ENCODE results near the gene OR10G3. TPM values are rescaled to one million over a fixed set of nuclear protein-coding genes. Genes with fewer than 3 reads are reported as not detected.
"Not testable (repeated sequence)": the region's sequence is repeated elsewhere in the genome, so short reads cannot be mapped to it uniquely, and the experiment has no call there.

OR10G3 gene
- not detected for polyA plus RNA-seq (2013, experiment 1 of 2)
- not detected for polyA plus RNA-seq (2013, experiment 2 of 2)

DNA sequence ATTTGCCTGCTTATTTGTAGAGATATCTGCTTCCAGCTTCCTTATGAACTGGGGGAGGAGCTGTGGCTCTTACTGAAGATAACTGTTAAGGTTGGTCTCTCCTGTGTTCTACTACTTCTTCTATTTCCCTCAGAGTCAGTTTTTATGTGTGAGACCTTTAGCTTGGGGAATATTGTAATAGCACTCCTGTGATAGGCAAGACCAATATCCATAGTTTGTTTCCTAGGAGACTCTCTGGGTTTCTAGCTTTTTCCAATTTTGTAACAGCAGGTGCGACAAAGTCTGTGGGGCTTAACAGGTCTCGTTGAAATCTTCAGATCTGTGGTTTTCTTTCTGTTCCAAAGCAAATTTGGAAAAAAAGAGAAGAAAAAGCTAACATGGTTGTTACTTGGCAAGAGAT lies at the start of gene OR10G3:
Gene OR10G3 (minus strand): TSS at position 101 of the 400 bp plus-strand sequence. CDS start 9,332 bp downstream, outside the sequence.
- WGBS: 86% methylated on average over 2 of the region's 2 CpGs
- H3K4me3 ChIP-seq (ENCODE audit: low read length): no peak within 1 kb of the TSS
- H3K27ac ChIP-seq (ENCODE audit: low read depth, low read length): no peak within 1 kb of the TSS

GRCh38 chr14:21626491-21627230 lies 46.8 kb upstream of the OR10G3 start:
- Histone ChIP-seq H3K4me1 (ENCODE audit: insufficient read depth, low read length) (no peaks in the 10 kb centered on the region), H3K36me3 (ENCODE audit: insufficient read depth, low read length) (no peaks in the 10 kb centered on the region), H3K9ac (ENCODE audit: low read depth, low read length) (no peak overlapping the region), H3K27me3 (ENCODE audit: insufficient read depth, low read length) (no peaks in the 10 kb centered on the region), H3K27ac (ENCODE audit: low read depth, low read length) (no peak overlapping the region), H3K9me3 (ENCODE audit: insufficient read depth, low read depth, low read length) (no peaks in the 10 kb centered on the region), H3K4me3 (ENCODE audit: low read length) (no peak overlapping the region)
- WGBS: 71% methylated on average over 3 of the region's 3 CpGs

More for the DNA sequence above, at the start of gene OR10G3:
- Histone ChIP-seq H3K9ac (ENCODE audit: low read depth, low read length) (no peak within 1 kb of the TSS), H3K9me3 (ENCODE audit: insufficient read depth, low read depth, low read length) (no peaks in the 10 kb centered on the region), H3K27me3 (ENCODE audit: insufficient read depth, low read length) (no peaks in the 10 kb centered on the region), H3K36me3 (ENCODE audit: insufficient read depth, low read length) (no peaks in the 10 kb centered on the region), H3K4me1 (ENCODE audit: insufficient read depth, low read length) (no peaks in the 10 kb centered on the region)

DNA sequence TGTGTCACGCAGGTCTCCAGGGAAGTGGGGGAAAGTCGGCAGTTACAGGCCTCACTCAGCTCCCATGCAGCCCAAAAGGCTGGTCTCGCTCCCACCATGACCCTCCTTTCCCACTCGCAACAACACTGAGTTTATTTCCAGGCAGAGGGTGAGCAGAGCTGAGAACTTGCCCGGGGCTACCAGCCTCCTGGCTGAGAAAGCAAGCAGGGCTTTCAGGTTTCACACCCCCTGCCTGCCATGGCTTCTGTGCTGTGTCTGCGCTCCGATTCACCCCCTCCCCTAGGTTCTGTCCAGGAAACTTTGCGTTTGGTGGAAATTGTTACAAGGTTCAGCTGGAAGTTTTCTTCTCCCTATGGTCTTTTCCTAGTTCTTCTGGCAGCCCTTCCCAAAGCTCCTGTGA lies 37.7 kb upstream of the OR10G3 start:
- Histone ChIP-seq H3K9me3 (ENCODE audit: insufficient read depth, low read depth, low read length) (no peaks in the 10 kb centered on the region), H3K9ac (ENCODE audit: low read depth, low read length) (no peak overlapping the region), H3K27ac (ENCODE audit: low read depth, low read length) (no peak overlapping the region), H3K4me3 (ENCODE audit: low read length) (no peak overlapping the region), H3K27me3 (ENCODE audit: insufficient read depth, low read length) (no peaks in the 10 kb centered on the region), H3K36me3 (ENCODE audit: insufficient read depth, low read length) (no peaks in the 10 kb centered on the region), H3K4me1 (ENCODE audit: insufficient read depth, low read length) (peaks cover 5% of the 10 kb centered on the region; the same call in 1 of the 2 replicates)
- 82% methylated on average over 8 of the region's 8 CpGs for WGBS

- peaks cover 5% of the 10 kb centered on the region; the same call in 1 of the 2 replicates for H3K4me1 ChIP-seq (ENCODE audit: insufficient read depth, low read length)
- no peaks in the 10 kb centered on the region for H3K9me3 ChIP-seq (ENCODE audit: insufficient read depth, low read depth, low read length)
- H3K27ac ChIP-seq (ENCODE audit: low read depth, low read length): no peak overlapping the region
- no peaks in the 10 kb centered on the region for H3K36me3 ChIP-seq (ENCODE audit: insufficient read depth, low read length)
- no peak overlapping the region for H3K4me3 ChIP-seq (ENCODE audit: low read length)
- no peak overlapping the region for H3K9ac ChIP-seq (ENCODE audit: low read depth, low read length)
- H3K27me3 ChIP-seq (ENCODE audit: insufficient read depth, low read length): no peaks in the 10 kb centered on the region
- WGBS: 76% methylated on average over 1 of the region's 1 CpG
Observed at GRCh38 chr14:21614240-21614639, 34.4 kb upstream of the OR10G3 start.

DNA sequence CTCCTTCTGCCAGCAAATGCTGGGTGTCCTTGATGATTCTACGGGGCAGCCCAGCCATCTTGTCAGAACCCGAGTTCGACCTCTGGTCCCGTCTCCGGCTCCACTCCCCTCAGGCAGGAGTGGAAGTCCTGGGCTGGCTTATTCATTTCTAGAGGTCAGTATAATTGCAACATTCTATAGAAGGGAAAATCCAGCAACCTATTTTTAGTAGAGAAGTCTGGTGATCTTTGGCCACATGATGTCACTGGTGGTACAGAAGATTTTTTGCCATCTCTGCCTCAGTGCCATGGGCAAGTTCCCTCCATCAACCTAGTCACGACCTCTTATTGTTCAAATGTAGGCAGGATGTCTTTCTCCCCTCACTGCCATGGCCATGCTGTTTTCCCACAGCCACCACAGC lies 32.4 kb upstream of the OR10G3 start:
- WGBS: 87% methylated on average over 6 of the region's 6 CpGs
- Histone ChIP-seq H3K27ac (ENCODE audit: low read depth, low read length) (no peak overlapping the region), H3K4me1 (ENCODE audit: insufficient read depth, low read length) (peaks cover 5% of the 10 kb centered on the region; the same call in 1 of the 2 replicates), H3K9ac (ENCODE audit: low read depth, low read length) (no peak overlapping the region), H3K4me3 (ENCODE audit: low read length) (no peak overlapping the region), H3K9me3 (ENCODE audit: insufficient read depth, low read depth, low read length) (no peaks in the 10 kb centered on the region), H3K27me3 (ENCODE audit: insufficient read depth, low read length) (no peaks in the 10 kb centered on the region), H3K36me3 (ENCODE audit: insufficient read depth, low read length) (no peaks in the 10 kb centered on the region)

DNA sequence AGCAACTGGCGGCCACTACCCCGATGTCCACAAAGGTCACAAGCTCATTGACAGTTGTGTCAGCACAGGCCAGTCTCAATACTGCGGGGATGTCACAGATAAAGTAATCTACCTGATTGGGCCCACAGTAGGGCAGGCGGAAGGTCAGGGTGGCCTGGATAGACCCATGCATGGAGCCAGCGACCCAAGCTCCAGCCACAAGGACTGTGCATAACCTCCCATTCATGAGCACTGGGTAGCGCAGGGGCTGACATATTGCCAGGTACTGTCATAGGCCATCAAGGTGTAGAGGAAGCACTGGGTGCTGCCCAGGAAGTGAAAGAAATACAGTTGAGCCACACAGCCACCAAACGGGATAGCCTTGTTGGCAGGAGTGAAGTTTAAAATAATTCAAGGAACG lies 22.3 kb upstream of the OR10G3 start:
- H3K9me3 ChIP-seq (ENCODE audit: insufficient read depth, low read depth, low read length); H3K27me3 ChIP-seq (ENCODE audit: insufficient read depth, low read length); H3K4me3 ChIP-seq (ENCODE audit: low read length); H3K4me1 ChIP-seq (ENCODE audit: insufficient read depth, low read length); H3K36me3 ChIP-seq (ENCODE audit: insufficient read depth, low read length); H3K9ac ChIP-seq (ENCODE audit: low read depth, low read length); H3K27ac ChIP-seq (ENCODE audit: low read depth, low read length): not testable (repeated sequence)
- WGBS: 92% methylated on average over 6 of the region's 8 CpGs

GRCh38 chr14:21589317-21589716 lies 9.4 kb upstream of the OR10G3 start:
- H3K4me1 ChIP-seq (ENCODE audit: insufficient read depth, low read length): no peaks in the 10 kb centered on the region
- H3K27me3 ChIP-seq (ENCODE audit: insufficient read depth, low read length): no peaks in the 10 kb centered on the region
- no peaks in the 10 kb centered on the region for H3K36me3 ChIP-seq (ENCODE audit: insufficient read depth, low read length)
- WGBS: 87% methylated on average over 4 of the region's 4 CpGs
- H3K9me3 ChIP-seq (ENCODE audit: insufficient read depth, low read depth, low read length): peaks cover 20% of the 10 kb centered on the region
- H3K4me3 ChIP-seq (ENCODE audit: low read length): no peak overlapping the region
- no peak overlapping the region for H3K9ac ChIP-seq (ENCODE audit: low read depth, low read length)
- no peak overlapping the region for H3K27ac ChIP-seq (ENCODE audit: low read depth, low read length)

- Histone ChIP-seq H3K4me1 (ENCODE audit: insufficient read depth, low read length) (no peaks in the 10 kb centered on the region), H3K27ac (ENCODE audit: low read depth, low read length) (no peak overlapping the region), H3K9me3 (ENCODE audit: insufficient read depth, low read depth, low read length) (no peaks in the 10 kb centered on the region), H3K4me3 (ENCODE audit: low read length) (no peak overlapping the region), H3K27me3 (ENCODE audit: insufficient read depth, low read length) (no peaks in the 10 kb centered on the region), H3K36me3 (ENCODE audit: insufficient read depth, low read length) (no peaks in the 10 kb centered on the region), H3K9ac (ENCODE audit: low read depth, low read length) (no peak overlapping the region)
- WGBS: 94% methylated on average over 6 of the region's 6 CpGs
Observed at GRCh38 chr14:21575661-21576060, 4.2 kb downstream of the OR10G3 start.

- H3K9ac ChIP-seq (ENCODE audit: low read depth, low read length): no peak overlapping the region
- H3K4me1 ChIP-seq (ENCODE audit: insufficient read depth, low read length): no peaks in the 10 kb centered on the region
- H3K27me3 ChIP-seq (ENCODE audit: insufficient read depth, low read length): no peaks in the 10 kb centered on the region
- no peak overlapping the region for H3K27ac ChIP-seq (ENCODE audit: low read depth, low read length)
- H3K4me3 ChIP-seq (ENCODE audit: low read length): no peak overlapping the region
- H3K36me3 ChIP-seq (ENCODE audit: insufficient read depth, low read length): no peaks in the 10 kb centered on the region
- H3K9me3 ChIP-seq (ENCODE audit: insufficient read depth, low read depth, low read length): no peaks in the 10 kb centered on the region
Observed at GRCh38 chr14:21572604-21573003, 7.3 kb downstream of the OR10G3 start.

GRCh38 chr14:21558703-21559170 lies 21.1 kb downstream of the OR10G3 start:
- WGBS: 94% methylated on average over 8 of the region's 8 CpGs
- H3K4me3 ChIP-seq (ENCODE audit: low read length): no peak overlapping the region

GRCh38 chr14:21557084-21557901 lies 22.6 kb downstream of the OR10G3 start:
- Histone ChIP-seq H3K27me3 (ENCODE audit: insufficient read depth, low read length) (no peaks in the 10 kb centered on the region), H3K9ac (ENCODE audit: low read depth, low read length) (peak overlapping the region; percentile 59), H3K36me3 (ENCODE audit: insufficient read depth, low read length) (no peaks in the 10 kb centered on the region), H3K4me3 (ENCODE audit: low read length) (peak overlapping the region; percentile 23), H3K27ac (ENCODE audit: low read depth, low read length) (peak overlapping the region; percentile 92), H3K9me3 (ENCODE audit: insufficient read depth, low read depth, low read length) (no peaks in the 10 kb centered on the region), H3K4me1 (ENCODE audit: insufficient read depth, low read length) (peaks cover 29% of the 10 kb centered on the region)
- 4% methylated on average over 10 of the region's 11 CpGs for WGBS

More at GRCh38 chr14:21558703-21559170, 21.1 kb downstream of the OR10G3 start:
- Histone ChIP-seq H3K9me3 (ENCODE audit: insufficient read depth, low read depth, low read length) (no peaks in the 10 kb centered on the region), H3K36me3 (ENCODE audit: insufficient read depth, low read length) (no peaks in the 10 kb centered on the region), H3K27ac (ENCODE audit: low read depth, low read length) (peak overlapping the region; percentile 92), H3K9ac (ENCODE audit: low read depth, low read length) (no peak overlapping the region), H3K27me3 (ENCODE audit: insufficient read depth, low read length) (no peaks in the 10 kb centered on the region), H3K4me1 (ENCODE audit: insufficient read depth, low read length) (peaks cover 21% of the 10 kb centered on the region)

Data from HUES64 (cell line).